Activated T-helper 1 cell treated with anti-CD3 and anti-CD28 coated beads, Interleukin-12 subunit alpha, Interleukin-12 subunit beta, Interleukin-2, Interleukin-4 antibody, amounts not matched to agents 30 ng/mL and 10 ng/mL and 1 ng/mL, durations not matched to agents 14 hours and 24 hours and 36 hours (primary cell): ENCODE measurements around the gene WSB2. TPM values are rescaled to one million over a fixed set of nuclear protein-coding genes. Genes with fewer than 3 reads are reported as not detected.

Experiments
- DNase-seq: peaks from one replicate; pipeline ENCODE4 v3.0.0; 2021; ENCODE audit warnings: low spot score
- H3K27ac Mint-ChIP-seq: one replicate; pipeline ENCODE4 v1.8.0; 2021; ENCODE audit warnings: mild to moderate bottlenecking, mixed read lengths
- H3K27me3 Mint-ChIP-seq: one replicate; pipeline ENCODE4 v1.8.0; 2022; ENCODE audit warnings: mild to moderate bottlenecking, moderate library complexity, mixed read lengths; ENCODE audit not compliant: insufficient read depth
- H3K36me3 Mint-ChIP-seq: one replicate; pipeline ENCODE4 v1.8.0; 2021; ENCODE audit warnings: low read depth, mixed read lengths
- H3K4me1 Mint-ChIP-seq: one replicate; pipeline ENCODE4 v1.8.0; 2021; ENCODE audit warnings: low read depth, mixed read lengths
- H3K4me3 Mint-ChIP-seq: one replicate; pipeline ENCODE4 v1.8.0; 2021; ENCODE audit warnings: mild to moderate bottlenecking, moderate library complexity, mixed read lengths
- H3K9me3 Mint-ChIP-seq: one replicate; pipeline ENCODE4 v1.8.0; 2021; ENCODE audit warnings: mixed read lengths
- intact Hi-C: fragments of 100-400 bp; cut with micrococcal nuclease; formaldehyde crosslinking; loops from one replicate; pipeline ENCODE4 v1.15.1; 2024
- total RNA-seq: library from RNA; stranded (reverse); gene quantifications from 2 replicates; pipeline ENCODE4 v1.2.3, GENCODE V29; 2022

The WSB2 gene
- total RNA-seq, 1 donor from 2014 or later = 127 TPM

- Mint-ChIP-seq H3K9me3 (no peaks in the 10 kb centered on the region), H3K36me3 (peaks cover 58% of the 10 kb centered on the region), H3K4me3 (peak overlapping the region; percentile 72), H3K27me3 (no peaks in the 10 kb centered on the region), H3K4me1 (peaks cover 47% of the 10 kb centered on the region), H3K27ac (peak overlapping the region; percentile 95)
- no peak for DNase-seq
- intact Hi-C loops = loop anchor here (1.0 to 10.0 kb wide), 4 partner anchors 8 to 261 kb away; partner anchors contain the start of gene RFC5
Observed at GRCh38 chr12:118044075-118044474, 16.9 kb downstream of the WSB2 start.

- Mint-ChIP-seq H3K4me1 (peaks cover 48% of the 10 kb centered on the region), H3K9me3 (no peaks in the 10 kb centered on the region), H3K27ac (peak overlapping the region; percentile 89), H3K4me3 (no peak overlapping the region), H3K36me3 (peaks cover 68% of the 10 kb centered on the region), H3K27me3 (no peaks in the 10 kb centered on the region)
- intact Hi-C loops = loop anchor here (10.0 kb wide), 1 partner anchor 263 kb away; no protein-coding TSS in a partner anchor
- DNase-seq = no peak
Observed at GRCh38 chr12:118042091-118042490, 18.9 kb downstream of the WSB2 start.

GRCh38 chr12:118038137-118038536, 22.8 kb downstream of the WSB2 start:
- Mint-ChIP-seq H3K4me3 (no peak overlapping the region), H3K36me3 (peaks cover 76% of the 10 kb centered on the region), H3K27me3 (no peaks in the 10 kb centered on the region), H3K9me3 (no peaks in the 10 kb centered on the region), H3K4me1 (peaks cover 60% of the 10 kb centered on the region), H3K27ac (peak overlapping the region; percentile 75)
- DNase-seq = no peak
- intact Hi-C loops = loop anchor here (10.0 kb wide), 2 partner anchors 1113 to 1977 kb away; no protein-coding TSS in a partner anchor

GRCh38 chr12:118036672-118037411, 24.1 kb downstream of the WSB2 start:
- Mint-ChIP-seq H3K27ac (peak overlapping the region; percentile 99), H3K36me3 (peaks cover 71% of the 10 kb centered on the region), H3K27me3 (no peaks in the 10 kb centered on the region), H3K4me1 (peaks cover 53% of the 10 kb centered on the region), H3K9me3 (no peaks in the 10 kb centered on the region), H3K4me3 (no peak overlapping the region)
- intact Hi-C loops = loop anchor here (10.0 kb wide), 2 partner anchors 1112 to 1978 kb away; no protein-coding TSS in a partner anchor
- no peak for DNase-seq

GRCh38 chr12:118035190-118036041, 25.6 kb downstream of the WSB2 start:
- peaks cover 46% of the 10 kb centered on the region for H3K4me1 Mint-ChIP-seq
- H3K4me3 Mint-ChIP-seq = peak overlapping the region; percentile 57
- intact Hi-C loops = loop anchor here (1.0 to 10.0 kb wide), 8 partner anchors 9 to 1979 kb away; partner anchors contain the start of genes RFC5 and SUDS3
- H3K27me3 Mint-ChIP-seq = no peaks in the 10 kb centered on the region
- H3K27ac Mint-ChIP-seq = peak overlapping the region; percentile 99
- no peaks in the 10 kb centered on the region for H3K9me3 Mint-ChIP-seq
- DNase-seq = no peak
- H3K36me3 Mint-ChIP-seq = peaks cover 71% of the 10 kb centered on the region

- Mint-ChIP-seq H3K27ac (peak overlapping the region; percentile 99), H3K4me3 (peak overlapping the region; percentile 57), H3K4me1 (peaks cover 50% of the 10 kb centered on the region), H3K9me3 (no peaks in the 10 kb centered on the region), H3K27me3 (no peaks in the 10 kb centered on the region), H3K36me3 (peaks cover 76% of the 10 kb centered on the region)
- DNase-seq = no peak
- intact Hi-C loops = loop anchor here (1.0 to 10.0 kb wide), 8 partner anchors 10 to 1980 kb away; partner anchors contain the start of genes RFC5 and SUDS3
Observed at GRCh38 chr12:118034429-118035189, 26.4 kb downstream of the WSB2 start.

GRCh38 chr12:118033902-118034301, 27.1 kb downstream of the WSB2 start:
- no peaks in the 10 kb centered on the region for H3K9me3 Mint-ChIP-seq
- no peaks in the 10 kb centered on the region for H3K27me3 Mint-ChIP-seq
- H3K27ac Mint-ChIP-seq = peak overlapping the region; percentile 99
- intact Hi-C loops = loop anchor here (2.0 to 10.0 kb wide), 3 partner anchors 343 to 1981 kb away; partner anchors contain the start of gene SUDS3
- H3K4me3 Mint-ChIP-seq = no peak overlapping the region
- no peak for DNase-seq
- H3K4me1 Mint-ChIP-seq = peaks cover 47% of the 10 kb centered on the region
- H3K36me3 Mint-ChIP-seq = peaks cover 74% of the 10 kb centered on the region

GRCh38 chr12:118033323-118033722, 27.7 kb downstream of the WSB2 start:
- Mint-ChIP-seq H3K27me3 (no peaks in the 10 kb centered on the region), H3K36me3 (peaks cover 72% of the 10 kb centered on the region), H3K4me1 (peaks cover 47% of the 10 kb centered on the region), H3K9me3 (no peaks in the 10 kb centered on the region), H3K4me3 (no peak overlapping the region), H3K27ac (peak overlapping the region; percentile 80)
- no peak for DNase-seq
- intact Hi-C loops = loop anchor here (10.0 kb wide), 2 partner anchors 1109 to 1981 kb away; no protein-coding TSS in a partner anchor

GRCh38 chr12:118032188-118032587, 28.8 kb downstream of the WSB2 start:
- no peaks in the 10 kb centered on the region for H3K9me3 Mint-ChIP-seq
- peaks cover 69% of the 10 kb centered on the region for H3K36me3 Mint-ChIP-seq
- peaks cover 47% of the 10 kb centered on the region for H3K4me1 Mint-ChIP-seq
- H3K27me3 Mint-ChIP-seq = no peaks in the 10 kb centered on the region
- intact Hi-C loops = loop anchor here (10.0 kb wide), 2 partner anchors 1107 to 1983 kb away; no protein-coding TSS in a partner anchor
- peak overlapping the region; percentile 82 for H3K27ac Mint-ChIP-seq
- H3K4me3 Mint-ChIP-seq = no peak overlapping the region
- DNase-seq = no peak

GRCh38 chr12:118029166-118029565, 31.8 kb downstream of the WSB2 start:
- DNase-seq = no peak
- H3K4me3 Mint-ChIP-seq = no peak overlapping the region
- intact Hi-C loops = no loop called here
- no peaks in the 10 kb centered on the region for H3K9me3 Mint-ChIP-seq
- H3K4me1 Mint-ChIP-seq = peaks cover 22% of the 10 kb centered on the region
- H3K27me3 Mint-ChIP-seq = no peaks in the 10 kb centered on the region
- peak overlapping the region; percentile 64 for H3K27ac Mint-ChIP-seq
- peaks cover 53% of the 10 kb centered on the region for H3K36me3 Mint-ChIP-seq

GRCh38 chr12:118025168-118025567, 35.8 kb downstream of the WSB2 start:
- H3K27ac Mint-ChIP-seq = no peak overlapping the region

GRCh38 chr12:118023301-118023860, 37.6 kb downstream of the WSB2 start:
- Mint-ChIP-seq H3K4me3 (no peak overlapping the region), H3K9me3 (no peaks in the 10 kb centered on the region), H3K27ac (no peak overlapping the region), H3K4me1 (peaks cover 5% of the 10 kb centered on the region), H3K36me3 (peaks cover 55% of the 10 kb centered on the region), H3K27me3 (no peaks in the 10 kb centered on the region)
- no peak for DNase-seq
- intact Hi-C loops = no loop called here

More at GRCh38 chr12:118025168-118025567, 35.8 kb downstream of the WSB2 start:
- Mint-ChIP-seq H3K4me3 (no peak overlapping the region), H3K9me3 (no peaks in the 10 kb centered on the region), H3K36me3 (peaks cover 54% of the 10 kb centered on the region), H3K4me1 (peaks cover 6% of the 10 kb centered on the region), H3K27me3 (no peaks in the 10 kb centered on the region)
- no peak for DNase-seq
- intact Hi-C loops = no loop called here
